HG03135 (cell line): ENCODE measurements around the gene ADO.

Source experiments
- ATAC-seq: cut with Tn5 transposase; IDR thresholded peaks from one replicate; pipeline ENCODE4 v1.9.1; 2021; ENCODE audit warnings: mild to moderate bottlenecking, moderate library complexity; ENCODE audit not compliant: unreplicated experiment

Gene ADO

GRCh38 chr10:62790571-62790970 lies 13.9 kb upstream of the ADO start:
- no peak for ATAC-seq

DNA sequence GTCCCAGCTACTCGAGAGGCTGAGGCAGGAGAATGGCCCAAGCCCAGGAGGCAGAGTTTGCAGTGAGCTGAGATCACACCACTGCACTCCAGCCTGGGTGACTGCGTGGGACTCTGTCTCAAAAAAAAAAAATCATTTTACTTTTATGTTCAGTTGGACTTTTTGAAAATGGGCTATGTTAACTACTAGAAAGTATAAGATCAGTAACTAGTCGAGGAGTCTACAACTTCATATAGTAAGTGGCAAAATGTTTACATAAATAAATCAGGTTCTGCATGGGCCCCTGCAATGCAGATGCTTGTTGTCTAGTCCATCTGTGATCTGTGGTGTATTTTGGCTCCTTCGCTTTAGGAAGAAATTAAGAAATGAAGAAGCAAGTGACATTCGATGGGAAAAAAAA lies 12.3 kb upstream of the ADO start:
- ATAC-seq = no peak

DNA sequence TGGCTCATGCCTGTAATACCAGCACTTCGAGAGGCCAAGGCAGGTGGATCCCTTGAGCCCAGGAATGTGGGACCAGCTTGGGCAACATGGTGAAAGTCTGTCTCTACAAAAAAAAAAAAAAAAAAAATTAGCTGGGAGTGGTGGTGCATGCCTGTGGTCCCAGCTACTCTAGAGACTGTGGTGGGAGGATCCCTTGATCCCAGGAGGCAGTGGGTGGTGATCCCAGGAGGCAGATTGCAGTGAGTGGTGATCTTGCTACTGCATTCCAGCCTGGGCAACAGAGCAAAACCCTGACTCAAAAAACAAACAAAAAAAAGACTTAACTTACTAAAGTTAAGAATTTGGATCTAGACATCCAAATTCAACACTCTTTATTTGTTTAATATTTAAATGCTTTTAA lies 10.2 kb upstream of the ADO start:
- ATAC-seq = no peak

- no peak for ATAC-seq
These were observed 9.4 kb upstream of the ADO start for GRCh38 chr10:62795100-62795499.

DNA sequence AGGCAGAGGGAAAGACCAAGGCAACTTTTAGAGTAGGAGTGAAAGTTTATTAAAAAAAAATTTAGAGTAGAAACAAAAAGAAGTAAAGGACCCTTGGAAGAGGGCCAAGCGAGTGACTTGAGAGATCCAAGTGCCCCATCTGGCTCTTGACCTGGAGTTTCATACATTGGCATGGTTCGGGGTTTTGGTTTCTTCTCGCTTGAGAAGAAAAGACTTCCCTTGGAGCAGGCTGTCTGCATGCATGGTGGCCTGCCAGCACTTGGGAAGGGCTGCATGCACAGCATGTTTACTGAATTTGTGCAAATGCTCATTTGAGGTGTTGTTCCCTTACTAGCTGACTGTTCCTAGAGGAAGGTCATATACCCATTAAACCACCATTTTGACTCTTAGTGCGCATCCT lies 8.8 kb upstream of the ADO start:
- ATAC-seq = no peak

GRCh38 chr10:62796896-62797295 lies 7.6 kb upstream of the ADO start:
- no peak for ATAC-seq

DNA sequence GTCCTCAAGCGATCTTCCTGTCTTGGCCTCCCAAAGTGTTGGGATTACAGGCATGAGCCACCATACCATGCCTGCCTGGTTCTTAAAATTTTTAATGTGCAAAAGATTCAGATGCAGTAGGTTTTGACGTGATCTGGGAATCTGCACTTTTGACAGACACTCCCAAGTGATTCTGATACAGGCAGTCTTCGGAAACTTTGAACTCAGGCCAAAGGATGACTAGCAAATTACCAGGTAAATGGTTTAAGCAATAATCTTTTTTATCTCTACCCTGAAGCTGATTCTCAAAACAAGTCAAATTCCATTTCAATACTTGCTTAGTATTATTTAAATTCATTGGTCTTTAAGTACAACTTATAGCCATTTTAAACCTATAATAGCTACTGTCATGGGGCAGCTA lies 2.6 kb upstream of the ADO start:
- ATAC-seq = no peak

DNA sequence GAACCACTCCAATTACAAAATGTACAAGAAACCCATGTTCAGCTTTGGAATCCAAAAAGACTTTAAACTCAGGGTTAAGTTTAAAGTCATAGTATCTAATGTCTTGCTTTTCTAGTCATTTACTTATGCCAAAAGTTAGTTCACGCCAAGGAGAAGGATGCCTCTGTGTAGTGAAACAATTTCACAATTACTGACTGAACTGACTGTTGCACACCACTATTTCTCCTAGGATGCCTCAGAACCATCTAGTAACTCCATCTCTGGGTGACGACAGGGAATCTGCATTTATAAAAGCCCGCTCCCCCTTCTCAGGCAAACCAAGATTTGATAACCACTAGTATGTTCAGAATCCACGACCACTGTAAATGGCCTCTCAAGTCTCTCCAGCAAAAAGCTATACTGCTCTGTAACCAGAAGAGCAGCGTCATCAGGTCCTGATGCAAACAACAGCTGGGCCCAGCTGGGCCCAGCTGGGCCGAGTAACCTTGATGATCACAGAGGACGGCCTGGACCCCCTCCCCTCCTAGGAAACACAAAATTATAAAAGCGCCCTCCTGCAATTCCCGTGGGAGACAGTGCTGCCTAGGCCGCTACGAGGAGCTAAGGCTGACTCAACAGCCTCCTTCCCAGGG lies 680 bp upstream of the ADO start:
- ATAC-seq = peak; percentile 2

- ATAC-seq = peak; percentile 16
These were observed 945 bp downstream of the ADO start for GRCh38 chr10:62805231-62806099.

GRCh38 chr10:62806251-62806650 lies 1.7 kb downstream of the ADO start:
- ATAC-seq = no peak

DNA sequence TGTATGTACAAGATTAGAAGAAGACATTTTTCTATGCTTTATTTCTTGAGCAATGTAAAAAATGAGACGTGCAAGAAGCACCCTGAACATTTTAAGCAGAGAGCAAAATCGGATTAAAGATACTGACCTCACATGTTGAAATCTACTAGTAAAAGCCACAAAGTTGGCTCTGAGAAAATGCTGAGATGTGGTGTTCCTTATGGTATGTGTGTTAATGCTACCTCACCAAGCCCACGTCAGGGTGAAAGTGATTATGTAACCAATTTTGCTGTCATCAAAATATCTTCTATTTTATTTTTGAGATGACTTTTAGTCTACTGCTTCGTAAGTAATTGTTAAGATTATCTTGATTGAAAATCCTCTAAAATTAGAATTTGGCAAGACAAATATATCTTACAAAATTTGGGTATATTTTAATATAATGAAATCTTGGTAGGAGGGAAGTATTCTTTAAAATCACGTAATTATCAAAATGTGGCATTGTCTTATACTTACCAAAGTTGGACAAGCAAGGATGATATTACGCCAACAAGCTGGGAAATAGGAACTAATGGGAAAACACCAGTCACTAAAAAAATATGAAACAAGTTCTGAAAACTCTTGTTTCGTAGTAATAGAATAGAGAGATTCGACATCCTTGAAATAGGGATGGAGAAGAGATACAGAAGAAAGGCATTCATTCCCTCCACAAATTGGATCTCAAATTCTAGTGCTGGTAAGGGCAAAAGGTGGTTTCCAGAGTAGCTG lies 5.8 kb downstream of the ADO start:
- no peak for ATAC-seq

- ATAC-seq = peak; percentile 32
These were observed 6.8 kb downstream of the ADO start for GRCh38 chr10:62811159-62811875.

- ATAC-seq = no peak
These were observed 8.3 kb downstream of the ADO start for GRCh38 chr10:62812672-62813439.

DNA sequence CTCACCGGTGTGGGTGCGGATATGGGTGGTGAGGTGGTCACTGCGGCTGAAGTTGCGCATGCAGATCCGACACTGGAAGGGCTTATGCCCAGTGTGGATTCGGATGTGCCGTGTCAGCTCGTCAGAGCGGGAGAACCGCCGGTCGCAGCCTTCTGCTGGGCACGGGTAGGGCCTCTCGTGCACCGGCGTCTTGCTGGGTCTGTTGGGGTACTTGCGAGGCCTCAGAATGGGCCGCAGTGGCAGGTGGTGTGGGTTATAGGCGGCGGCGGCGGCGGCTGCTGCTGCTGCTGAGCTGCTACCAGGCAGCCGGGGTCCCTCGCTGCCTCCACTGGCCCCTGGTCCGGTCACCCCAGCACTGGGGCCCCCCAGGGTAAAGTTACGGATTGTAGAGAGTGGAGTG lies 8.9 kb downstream of the ADO start:
- ATAC-seq = no peak

- ATAC-seq = no peak
These were observed 9.5 kb downstream of the ADO start for GRCh38 chr10:62813981-62814380.

DNA sequence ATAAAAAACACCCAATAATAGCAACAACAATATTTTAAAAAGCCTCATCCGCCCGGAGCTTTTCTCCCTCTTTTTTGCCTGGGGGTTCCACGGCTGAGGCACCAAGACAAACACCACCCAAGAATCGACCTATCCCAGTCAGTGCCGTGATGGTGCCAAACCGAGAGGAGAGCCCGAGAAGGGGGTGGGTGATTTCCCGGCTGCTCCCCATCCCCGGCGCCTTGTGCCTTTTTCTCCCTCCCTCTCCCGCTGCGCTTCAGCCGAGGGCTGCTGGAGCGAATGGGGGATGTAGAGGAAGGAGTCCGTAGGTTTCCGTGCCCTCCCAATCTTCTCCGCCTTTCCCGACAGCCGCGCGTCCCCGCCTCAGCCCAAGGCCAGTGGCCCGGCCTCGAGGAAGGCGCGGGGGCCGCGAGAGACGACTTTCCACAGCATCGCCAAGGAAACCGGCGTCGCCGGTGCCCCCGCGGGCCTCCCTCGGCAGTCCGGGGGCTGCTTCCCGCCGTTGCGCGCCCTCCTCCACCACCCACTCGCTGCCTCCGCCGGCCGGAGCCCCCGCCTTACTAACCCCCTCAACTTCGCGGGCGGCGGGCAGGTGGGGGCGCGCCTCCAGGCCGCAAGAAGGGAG lies 10.3 kb downstream of the ADO start:
- ATAC-seq = no peak

- ATAC-seq = no peak
These were observed 11.0 kb downstream of the ADO start for GRCh38 chr10:62815381-62816075.

- no peak for ATAC-seq
These were observed 11.5 kb downstream of the ADO start for GRCh38 chr10:62816076-62816330.

DNA sequence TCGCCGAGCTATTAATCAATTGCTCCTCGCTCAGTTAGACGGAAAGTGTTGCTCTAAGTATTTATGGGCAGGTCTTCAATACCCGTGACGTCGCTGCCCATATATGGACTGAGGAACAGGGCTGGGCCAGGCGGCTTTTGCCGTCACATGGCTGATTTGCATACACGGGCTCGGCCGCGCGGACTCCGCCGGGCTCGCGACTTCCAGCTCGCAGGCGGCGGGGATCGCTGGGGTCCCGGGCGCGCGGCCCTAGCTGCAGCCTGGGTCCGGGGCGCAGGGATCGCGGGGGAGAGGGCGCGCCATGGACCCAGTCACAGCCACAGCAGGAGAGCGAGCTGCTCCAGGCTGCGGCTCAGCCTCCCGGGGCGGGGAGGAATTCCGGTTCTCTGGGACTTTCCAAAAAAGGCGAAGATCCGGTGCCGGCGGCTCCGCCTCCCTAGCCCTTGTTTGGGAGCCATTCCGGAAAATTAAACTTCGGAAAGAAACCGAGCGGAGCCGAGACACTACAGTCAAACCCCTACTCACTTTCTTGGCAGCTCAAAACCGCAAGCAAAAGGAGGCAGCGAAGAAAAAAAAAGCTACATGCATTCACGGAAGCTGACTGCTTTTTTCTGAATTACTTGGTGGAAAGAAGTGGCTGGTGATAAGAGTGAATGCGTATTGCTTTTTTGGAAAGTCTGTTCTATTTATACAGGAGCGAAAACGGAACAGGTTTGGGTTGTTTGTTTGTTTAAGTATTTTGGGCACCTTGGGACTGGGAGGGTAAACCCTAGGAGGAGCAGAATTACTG lies 12.0 kb downstream of the ADO start, which contains the start of gene EGR2:
TSS of gene EGR2 (minus strand) at position 36 of the 790 bp plus-strand sequence. CDS start 337 bp downstream, outside the sequence.
- ATAC-seq = peak; percentile 80
